ENCODE measurements around the gene NHEJ1.

- TF ChIP-seq CTCF (optimal IDR thresholded peaks at IDR 0.05 in 1 of 3, IDR thresholded peaks at IDR 0.05 in 1 of 3, conservative IDR thresholded peaks at IDR 0.05 in 1 of 3; ENCODE audit: extremely low read depth in 1 of 3, insufficient read depth in 2 of 3, low read length in 3 of 3) (no peak), EZH2 (IDR thresholded peaks at IDR 0.05; ENCODE audit: low read length) (no peak)
Measured at GRCh38 chr2:219127037-219127635, 33.5 kb downstream of the NHEJ1 start.
